CD4-positive, alpha-beta T cell treated with Interleukin-15 for 1 hour (primary cell): ENCODE results near the gene ATP8A2.

Experiments used
- DNase-seq: peaks from one replicate; pipeline ENCODE4 v3.0.0-alpha.2; 2020

ATP8A2 gene

GRCh38 chr13:25688536-25688935 lies 316.8 kb downstream of the ATP8A2 start:
- no peak for DNase-seq

GRCh38 chr13:25689539-25689938 lies 317.8 kb downstream of the ATP8A2 start:
- no peak for DNase-seq

- DNase-seq, result no peak
Measured at GRCh38 chr13:25690582-25690981, 318.8 kb downstream of the ATP8A2 start.

- DNase-seq, result no peak
Measured at GRCh38 chr13:25691654-25692053, 319.9 kb downstream of the ATP8A2 start.

DNA sequence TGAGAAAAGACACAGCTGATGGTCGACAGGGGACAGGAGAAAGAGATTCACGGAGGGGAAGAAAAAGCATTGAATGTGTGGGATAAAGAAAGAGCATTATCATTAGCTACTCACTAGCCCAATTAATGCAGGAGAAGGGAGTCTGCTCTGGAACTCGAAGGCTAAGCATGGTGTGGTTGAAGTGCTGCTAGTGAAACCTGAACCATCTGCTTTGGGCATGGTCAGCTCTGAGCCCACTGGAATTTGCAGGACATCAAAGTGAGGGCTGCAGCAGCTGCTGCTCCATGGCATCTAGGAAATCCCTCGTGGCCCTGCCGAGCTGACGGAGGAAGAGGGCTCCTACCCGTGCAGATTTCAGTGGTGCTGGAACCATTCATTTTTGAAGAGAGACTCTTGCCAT lies 320.3 kb downstream of the ATP8A2 start:
- no peak for DNase-seq

DNA sequence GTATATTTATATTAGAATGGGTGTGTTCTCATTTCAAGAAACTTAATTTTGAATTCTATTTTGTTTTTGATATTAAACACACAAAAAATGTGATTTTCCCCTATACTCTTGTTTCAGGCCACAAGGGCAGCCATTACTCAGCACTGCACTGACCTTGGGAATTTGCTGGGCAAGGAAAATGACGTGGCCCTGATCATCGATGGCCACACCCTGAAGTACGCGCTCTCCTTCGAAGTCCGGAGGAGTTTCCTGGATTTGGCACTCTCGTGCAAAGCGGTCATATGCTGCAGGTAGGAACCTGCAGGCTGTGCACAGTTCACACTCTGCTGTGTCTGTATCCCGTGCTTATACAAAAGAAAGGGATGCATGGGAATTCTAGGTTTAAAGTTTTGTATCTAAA lies 327.3 kb downstream of the ATP8A2 start:
- DNase-seq, result no peak

GRCh38 chr13:25699600-25699999 lies 327.8 kb downstream of the ATP8A2 start:
- no peak for DNase-seq

GRCh38 chr13:25701304-25701703 lies 329.5 kb downstream of the ATP8A2 start:
- no peak for DNase-seq

GRCh38 chr13:25702386-25702785 lies 330.6 kb downstream of the ATP8A2 start:
- DNase-seq, result no peak

DNA sequence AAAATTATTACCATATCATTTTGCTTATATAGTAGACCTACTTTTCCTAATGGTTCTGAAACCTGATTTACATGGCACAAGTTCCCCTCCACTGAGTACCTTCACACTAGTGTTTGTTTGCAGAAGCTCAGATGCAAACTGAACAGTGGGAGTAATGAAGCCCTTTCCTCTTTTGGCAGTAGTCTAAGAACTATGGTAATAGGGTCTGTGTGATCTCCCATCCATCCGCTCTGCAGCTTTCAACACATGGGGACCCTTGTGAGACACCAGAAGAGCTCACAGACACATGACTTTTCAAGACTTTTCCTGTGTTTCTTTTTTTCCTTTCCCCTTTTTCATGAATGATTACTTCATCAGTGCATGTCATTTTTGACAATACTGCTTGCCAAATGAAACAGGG lies 336.0 kb downstream of the ATP8A2 start:
- DNase-seq, result no peak

GRCh38 chr13:25708268-25708667 lies 336.5 kb downstream of the ATP8A2 start:
- no peak for DNase-seq

- no peak for DNase-seq
Measured at GRCh38 chr13:25709088-25709487, 337.3 kb downstream of the ATP8A2 start.

- no peak for DNase-seq
Measured at GRCh38 chr13:25715760-25716159, 344.0 kb downstream of the ATP8A2 start.

DNA sequence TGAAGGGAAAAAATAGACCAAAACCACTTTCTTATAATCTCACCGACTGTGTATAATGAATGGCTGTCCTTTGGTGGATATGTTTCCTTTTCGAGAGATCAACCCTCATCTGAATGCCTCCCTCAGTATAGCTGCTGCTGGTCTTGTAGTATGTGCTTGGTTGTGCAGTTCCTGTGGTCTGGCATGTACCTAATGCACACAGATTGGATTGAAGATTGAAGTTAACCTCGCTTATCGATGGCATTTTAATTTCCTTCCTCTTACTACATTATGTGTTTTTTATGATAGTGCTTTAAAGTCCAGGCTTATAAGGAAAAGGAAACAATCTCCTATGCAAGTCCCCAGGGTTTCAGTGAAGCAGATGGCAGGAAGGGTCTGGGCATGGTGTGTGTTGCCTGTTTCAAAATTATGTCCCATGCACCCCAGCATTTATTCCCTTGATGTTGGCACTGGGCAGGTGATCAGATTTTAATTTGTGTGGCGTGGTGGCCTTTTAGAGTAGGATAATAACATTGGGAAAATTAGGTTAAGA lies 346.0 kb downstream of the ATP8A2 start:
- DNase-seq, result no peak

DNA sequence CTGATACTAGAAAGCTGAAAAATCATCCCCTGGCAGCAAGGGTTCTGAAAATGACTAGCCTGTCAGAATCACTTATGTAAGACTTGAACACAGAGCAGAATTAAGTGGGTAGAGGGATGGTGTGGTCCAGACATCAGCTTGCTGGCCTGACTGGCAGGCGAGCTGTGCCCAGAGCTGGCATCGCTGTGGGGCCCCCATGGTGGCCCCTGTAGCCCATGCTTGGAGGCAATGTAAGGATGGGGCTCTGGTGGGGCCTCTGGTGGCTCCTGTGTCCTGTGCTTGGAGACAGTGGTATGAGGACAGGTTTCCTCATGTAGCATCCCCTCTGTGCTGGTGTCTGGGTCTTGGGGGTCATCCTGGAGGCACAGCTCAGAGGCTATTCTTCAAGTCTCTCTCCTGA lies 347.9 kb downstream of the ATP8A2 start:
- no peak for DNase-seq

DNA sequence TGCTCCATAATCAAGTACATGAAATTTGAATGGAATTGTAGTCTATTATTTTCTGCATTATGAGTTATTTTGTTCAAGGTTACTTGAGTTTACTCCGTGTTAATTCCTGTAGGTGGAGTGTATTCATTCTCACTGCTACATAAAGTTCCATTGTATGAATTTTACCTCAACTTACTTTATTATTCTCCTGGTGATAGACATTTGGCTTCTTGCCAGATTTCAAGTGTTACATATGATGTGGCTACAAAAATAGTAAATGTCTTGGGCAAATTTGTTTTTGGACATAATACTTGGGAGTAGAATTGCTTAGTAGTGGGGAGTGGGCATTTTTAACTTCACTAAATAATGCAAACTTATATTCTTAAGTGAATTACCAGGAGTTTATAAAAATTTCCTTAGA lies 351.1 kb downstream of the ATP8A2 start:
- no peak for DNase-seq

DNA sequence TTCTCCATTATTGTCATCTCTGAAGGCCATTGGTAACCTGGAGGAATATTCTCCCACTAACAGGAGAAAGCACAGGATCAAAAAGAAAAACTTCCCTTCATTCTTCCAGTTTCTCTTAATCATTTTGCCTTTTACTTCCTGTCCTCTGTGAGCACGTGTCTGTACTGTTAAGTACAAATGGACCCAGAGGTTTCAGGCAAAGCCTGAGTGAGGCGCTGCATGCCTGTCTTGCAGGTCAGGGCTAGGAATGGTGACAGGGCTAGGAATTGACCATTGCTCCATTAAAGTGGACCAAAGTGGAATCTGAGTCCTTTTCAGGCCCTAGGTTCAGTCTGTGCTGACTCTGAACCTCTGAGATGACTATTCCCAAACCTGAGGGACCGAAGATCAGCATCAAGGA lies 353.3 kb downstream of the ATP8A2 start:
- no peak for DNase-seq

GRCh38 chr13:25727250-25727649 lies 355.5 kb downstream of the ATP8A2 start:
- no peak for DNase-seq

DNA sequence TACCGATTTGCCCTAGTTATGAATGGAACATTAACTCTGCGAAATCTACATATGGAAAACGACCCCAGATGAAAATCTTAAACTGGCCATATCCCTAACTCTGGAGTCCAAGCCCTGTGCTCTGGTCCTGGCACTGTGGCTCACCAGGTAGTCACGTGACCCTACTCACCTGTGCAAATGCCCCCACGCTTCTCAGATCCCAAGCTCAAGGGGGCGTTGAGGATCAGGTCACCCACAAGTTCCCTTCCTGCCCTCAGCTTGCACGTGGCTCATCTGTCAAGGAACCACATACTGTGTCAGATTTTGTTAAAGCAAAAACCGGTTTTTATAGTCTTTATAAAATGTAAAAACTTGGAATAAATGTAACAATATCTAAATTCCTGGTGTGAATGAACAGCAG lies 356.0 kb downstream of the ATP8A2 start:
- DNase-seq, result no peak

DNA sequence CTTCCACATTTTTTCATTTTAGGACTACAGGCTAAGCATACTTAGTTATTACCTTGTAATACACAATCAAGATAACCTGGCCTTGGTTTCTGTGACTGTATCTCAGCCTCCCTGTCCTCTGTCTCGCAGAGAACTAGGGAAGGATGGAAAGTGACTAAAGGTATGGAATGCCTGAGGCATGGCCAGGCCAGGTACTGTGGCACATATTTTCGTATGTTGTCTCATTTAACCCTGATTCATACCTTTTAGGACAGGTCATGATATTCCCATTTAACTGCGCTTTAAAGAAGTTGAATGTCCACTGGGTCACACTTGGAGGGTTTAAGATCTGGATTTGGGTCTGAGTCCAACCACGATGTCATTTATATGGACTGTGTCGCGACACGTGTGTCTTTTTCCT lies 357.4 kb downstream of the ATP8A2 start:
- no peak for DNase-seq

GRCh38 chr13:25731037-25731436 lies 359.3 kb downstream of the ATP8A2 start:
- no peak for DNase-seq

GRCh38 chr13:25731536-25731935 lies 359.8 kb downstream of the ATP8A2 start:
- no peak for DNase-seq

GRCh38 chr13:25732111-25732865 lies 360.5 kb downstream of the ATP8A2 start:
- DNase-seq, result no peak

DNA sequence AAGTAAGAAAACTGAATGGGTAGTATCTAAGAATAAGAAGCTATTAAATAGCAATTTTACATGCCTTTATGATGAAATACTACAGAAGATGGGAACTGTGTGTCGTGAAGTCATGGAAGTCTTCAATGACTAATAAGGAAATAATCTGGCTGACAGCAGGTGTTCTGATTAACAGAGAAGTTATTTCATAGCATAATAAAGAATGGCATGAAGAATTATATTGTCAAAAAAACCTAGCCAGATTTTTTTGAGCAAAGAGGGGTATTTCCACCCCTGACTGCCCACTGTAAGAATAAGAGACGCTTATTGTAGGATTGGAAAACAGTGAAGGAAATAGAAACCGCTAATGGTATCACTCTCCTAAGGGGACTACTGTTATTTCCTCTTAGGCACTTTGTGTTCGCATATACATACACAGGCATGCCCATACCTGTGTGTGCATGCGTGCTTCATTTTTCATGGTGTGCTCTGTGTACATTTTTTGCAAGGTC lies 361.3 kb downstream of the ATP8A2 start:
- no peak for DNase-seq
